ENCODE results near the gene ACOT11. TPM values are rescaled to one million over a fixed set of nuclear protein-coding genes. Genes with fewer than 3 reads are reported as not detected.

ACOT11 gene
- total and polyA plus RNA-seq, 12 donors, result 25.8 to 77.2 (median 54.7) TPM

DNA sequence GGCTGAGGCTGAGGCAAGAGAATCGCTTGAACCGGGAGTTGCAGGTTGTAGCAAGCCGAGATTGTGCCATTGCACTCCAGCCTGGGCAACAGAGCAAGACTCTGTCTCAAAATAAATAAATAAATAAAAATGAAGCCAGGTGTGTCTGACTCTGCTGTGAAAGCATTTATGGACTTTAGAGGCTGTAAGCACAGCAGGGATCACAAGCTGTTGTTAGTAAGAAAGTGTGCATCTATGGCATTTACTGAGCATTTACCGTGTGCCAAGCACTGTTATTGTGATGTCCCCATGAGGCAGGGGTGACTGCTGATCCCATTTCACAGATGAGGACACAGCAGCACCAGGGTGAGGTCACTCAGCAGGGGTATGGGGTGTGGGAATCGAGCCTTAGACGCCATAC lies 55.2 kb downstream of the ACOT11 start:
- intact Hi-C loops (cut with DNase I), result no loop called here
- TF ChIP-seq, protein P1, sequence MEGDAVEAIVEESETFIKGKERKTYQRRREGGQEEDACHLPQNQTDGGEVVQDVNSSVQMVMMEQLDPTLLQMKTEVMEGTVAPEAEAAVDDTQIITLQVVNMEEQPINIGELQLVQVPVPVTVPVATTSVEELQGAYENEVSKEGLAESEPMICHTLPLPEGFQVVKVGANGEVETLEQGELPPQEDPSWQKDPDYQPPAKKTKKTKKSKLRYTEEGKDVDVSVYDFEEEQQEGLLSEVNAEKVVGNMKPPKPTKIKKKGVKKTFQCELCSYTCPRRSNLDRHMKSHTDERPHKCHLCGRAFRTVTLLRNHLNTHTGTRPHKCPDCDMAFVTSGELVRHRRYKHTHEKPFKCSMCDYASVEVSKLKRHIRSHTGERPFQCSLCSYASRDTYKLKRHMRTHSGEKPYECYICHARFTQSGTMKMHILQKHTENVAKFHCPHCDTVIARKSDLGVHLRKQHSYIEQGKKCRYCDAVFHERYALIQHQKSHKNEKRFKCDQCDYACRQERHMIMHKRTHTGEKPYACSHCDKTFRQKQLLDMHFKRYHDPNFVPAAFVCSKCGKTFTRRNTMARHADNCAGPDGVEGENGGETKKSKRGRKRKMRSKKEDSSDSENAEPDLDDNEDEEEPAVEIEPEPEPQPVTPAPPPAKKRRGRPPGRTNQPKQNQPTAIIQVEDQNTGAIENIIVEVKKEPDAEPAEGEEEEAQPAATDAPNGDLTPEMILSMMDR (IDR thresholded peaks at IDR 0.05), result no peak
- Histone ChIP-seq H3K27me3 (no peaks in the 10 kb centered on the region), H3K27ac (no peak overlapping the region), H3K9me3 (no peaks in the 10 kb centered on the region), H3K4me3 (no peak overlapping the region), H3K36me3 (peaks cover 0 to 72% (median 14%) of the 10 kb centered on the region in 9 donors), H3K4me1 (peaks cover 0 to 15% (median 0%) of the 10 kb centered on the region in 9 donors)
- no peak for ATAC-seq
- no peak for DNase-seq
- 90 to 95% methylated on average over 6 of the region's 6 CpGs for WGBS, 2 donors

DNA sequence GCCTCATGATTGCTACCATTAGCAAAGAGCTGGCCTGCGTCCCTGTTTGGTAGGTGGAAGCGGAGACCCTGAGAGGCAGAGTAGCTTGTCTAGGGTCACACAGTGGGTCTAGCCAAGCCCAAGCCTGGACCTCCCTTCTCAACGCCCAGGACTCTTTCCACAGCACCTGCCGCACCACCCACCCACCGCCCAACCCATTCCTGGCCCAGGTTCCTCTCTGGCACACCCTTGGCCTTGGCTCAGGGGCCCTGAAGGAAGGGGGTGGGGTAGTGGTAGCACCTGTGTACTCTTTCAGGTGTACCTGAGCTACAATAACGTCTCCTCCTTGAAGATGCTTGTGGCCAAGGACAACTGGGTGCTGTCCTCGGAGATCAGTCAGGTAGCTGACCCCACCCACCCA lies 56.0 kb downstream of the ACOT11 start:
- DNase-seq, result no peak
- Histone ChIP-seq H3K4me1 (peaks cover 0 to 15% (median 0%) of the 10 kb centered on the region in 9 donors), H3K27me3 (no peaks in the 10 kb centered on the region), H3K27ac (no peak overlapping the region), H3K9me3 (no peaks in the 10 kb centered on the region), H3K4me3 (no peak overlapping the region), H3K36me3 (peaks cover 0 to 70% (median 12%) of the 10 kb centered on the region in 9 donors)
- TF ChIP-seq, protein P1 (IDR thresholded peaks at IDR 0.05), result no peak
- intact Hi-C loops (cut with DNase I), result loop anchor here in 1 of 10 donors (2.0 kb wide), 1 partner anchor 21 kb away; no protein-coding TSS in a partner anchor
- WGBS, 2 donors, result 70 to 81% methylated on average over 7 of the region's 7 CpGs
- ATAC-seq, result no peak

DNA sequence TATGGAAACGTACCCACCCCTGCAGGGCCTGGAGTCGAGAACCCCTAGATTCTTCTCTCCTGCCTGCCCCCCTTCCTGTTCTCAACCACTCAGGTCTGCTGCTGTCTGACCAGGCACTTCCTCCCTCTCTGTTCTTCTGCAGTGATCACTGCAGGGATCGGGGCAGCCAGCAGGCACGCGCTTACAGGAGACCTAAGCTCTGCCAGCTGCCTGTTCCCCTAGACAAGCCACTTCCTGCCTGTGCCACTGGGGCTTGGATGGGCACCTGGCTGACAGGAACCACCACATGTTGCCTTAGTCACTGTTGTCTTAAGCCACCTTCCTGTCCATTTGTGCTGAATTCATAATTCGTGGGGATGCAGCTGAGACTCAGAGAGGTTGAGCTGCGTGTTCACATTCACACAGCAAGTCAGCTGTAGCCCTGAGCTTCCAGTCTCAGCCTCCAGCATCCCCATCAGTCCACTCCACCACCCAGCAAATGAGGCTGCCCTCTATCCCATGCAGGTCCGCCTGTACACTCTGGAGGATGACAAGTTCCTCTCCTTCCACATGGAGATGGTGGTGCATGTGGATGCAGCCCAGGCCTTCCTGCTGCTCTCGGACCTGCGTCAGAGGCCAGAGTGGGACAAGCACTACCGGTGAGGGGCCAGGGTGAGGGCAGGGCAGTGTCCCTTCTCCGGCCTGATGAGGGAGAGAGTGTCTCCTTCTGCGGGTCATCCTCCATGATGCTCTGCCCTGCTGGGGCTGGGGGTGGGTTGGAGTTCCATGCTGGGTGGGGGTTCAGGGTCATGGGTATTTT lies 56.7 kb downstream of the ACOT11 start:
- TF ChIP-seq, protein P1 (IDR thresholded peaks at IDR 0.05), result no peak
- 76 to 80% methylated on average over 13 of the region's 13 CpGs for WGBS, 2 donors
- Histone ChIP-seq H3K36me3 (peaks cover 0 to 73% (median 12%) of the 10 kb centered on the region in 9 donors), H3K27me3 (no peaks in the 10 kb centered on the region), H3K4me3 (no peak overlapping the region), H3K4me1 (peaks cover 0 to 10% (median 0%) of the 10 kb centered on the region in 9 donors), H3K9me3 (no peaks in the 10 kb centered on the region), H3K27ac (no peak overlapping the region)
- ATAC-seq (no peak), DNase-seq (no peak)
- intact Hi-C loops (cut with DNase I), result loop anchor here in 1 of 10 donors (2.0 kb wide), 1 partner anchor 20 kb away; no protein-coding TSS in a partner anchor

DNA sequence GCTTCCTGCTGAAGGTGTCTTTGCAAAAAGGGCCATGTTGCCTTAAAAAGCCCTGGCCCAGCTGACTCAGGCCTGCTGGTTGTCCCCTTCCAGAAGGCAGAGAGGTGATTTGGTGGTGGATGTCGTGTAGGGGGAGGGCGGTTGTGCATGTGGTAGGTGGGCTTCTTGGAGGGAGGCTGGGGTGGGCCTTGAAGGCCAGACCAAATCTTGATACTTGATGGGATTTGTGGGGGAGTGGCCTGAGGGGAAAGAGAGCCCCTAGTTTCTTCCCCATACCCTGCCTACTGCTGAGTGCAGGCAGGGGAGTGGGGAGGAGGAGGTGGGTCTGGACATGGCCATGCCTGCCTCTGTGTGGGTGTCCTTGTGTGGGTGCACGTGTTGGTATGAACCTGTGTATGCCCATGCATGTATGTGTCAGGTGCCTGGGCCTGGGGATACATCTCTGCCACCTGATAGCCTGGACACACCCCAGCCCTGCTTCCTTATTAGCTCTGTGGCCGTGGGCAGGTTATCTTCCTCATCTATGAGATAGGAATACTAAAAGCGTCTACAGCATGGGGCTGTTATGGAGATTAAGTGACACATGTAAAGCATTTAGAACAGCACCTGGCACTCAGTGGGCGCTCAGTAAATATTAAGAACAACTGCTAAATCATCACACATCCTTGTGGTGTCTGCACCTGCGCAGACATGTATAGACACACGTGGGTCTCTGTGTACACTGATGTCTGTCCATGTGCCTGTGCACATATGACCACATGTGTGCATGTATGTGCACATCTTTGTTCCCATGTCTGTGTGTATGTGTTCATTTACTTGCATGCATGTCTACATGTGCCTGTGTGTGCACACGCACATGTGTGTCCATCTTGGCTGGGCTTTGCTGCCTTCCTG lies 58.3 kb downstream of the ACOT11 start:
- ATAC-seq (no peak), DNase-seq (no peak)
- 73 to 81% methylated on average over 9 of the region's 9 CpGs for WGBS, 2 donors
- Histone ChIP-seq H3K9me3 (no peaks in the 10 kb centered on the region), H3K36me3 (peaks cover 0 to 68% (median 8%) of the 10 kb centered on the region in 9 donors), H3K4me1 (peaks cover 0 to 5% (median 0%) of the 10 kb centered on the region in 9 donors), H3K27me3 (no peaks in the 10 kb centered on the region), H3K4me3 (no peak overlapping the region), H3K27ac (no peak overlapping the region)
- intact Hi-C loops (cut with DNase I), result no loop called here
- TF ChIP-seq, protein P1 (IDR thresholded peaks at IDR 0.05), result no peak

All from heart right ventricle (tissue), 16 donors.